GM12878 (cell line): Measurements from ENCODE around the gene AKNA. TPM values are rescaled to one million over a fixed set of nuclear protein-coding genes. Genes with fewer than 3 reads are reported as not detected.

ENCODE experiments used
- ATAC-seq: fragments of 200-7000 bp; cut with Tn5 transposase; 3 replicates; pipeline ENCODE4 v1.9.1; 2020; ENCODE audit warnings: mild to moderate bottlenecking, moderate library complexity
- BruUV-seq: library from RNA; stranded (reverse); fragments of 400-500 nt; replicated peaks from 2 replicates; lab custom pipeline; 2021; lab: Mats Ljungman, UMichigan
- CTCF ChIA-PET: fragments of 300-600 bp; sonication (Branson Sonifier 250); formaldehyde crosslinking; extraction: SDS; loops from one replicate; lab custom pipeline; 2021; ENCODE audit warnings: inconsistent platforms; lab: Yijun Ruan, JAX
- POLR2A ChIA-PET: fragments of 350-600 bp; formaldehyde crosslinking; extraction: SDS; loops from one replicate; lab custom pipeline; 2021; ENCODE audit warnings: inconsistent platforms; lab: Charles Lee
- RAD21 ChIA-PET: fragments of 300-600 bp; sonication (Branson Sonifier 250); formaldehyde crosslinking; loops from one replicate; lab custom pipeline; 2023; ENCODE audit warnings: antibody characterized with exemption; ENCODE audit not compliant: unreplicated experiment; lab: Charles Lee
- SMC1A ChIA-PET: fragments of 300-600 bp; sonication (Branson Sonifier 250); formaldehyde crosslinking; loops from one replicate; lab custom pipeline; 2023; ENCODE audit not compliant: unreplicated experiment, uncharacterized antibody; lab: Charles Lee
- DNase-seq: peaks from one replicate; pipeline ENCODE4 v3.0.0-alpha.2; 2011; ENCODE audit warnings: low read depth, low spot score
- FAIRE-seq: peaks from 3 replicates; lab custom pipeline; 2011; peaks lifted over from hg19 to GRCh38; lab: Jason Lieb, UNC
- H2AFZ ChIP-seq: 2 replicates; pipeline ENCODE4 v1.6.0; 2011; ENCODE audit warnings: low read depth, low read length, control low read depth; ENCODE audit not compliant: control insufficient read depth
- H3K27ac ChIP-seq: 2 replicates; pipeline ENCODE4 v1.5.1; 2011; ENCODE audit warnings: control low read depth; ENCODE audit not compliant: control insufficient read depth, insufficient read depth
- H3K27me3 ChIP-seq, 2 experiments: replicated peaks in 1 of 2; 2 replicates each; pipeline versions ENCODE4 v1.6.0 to v1.6.1; 2011; ENCODE audit warnings: low read length in 1 of 2; ENCODE audit not compliant: control insufficient read depth in 2 of 2, insufficient read depth in 2 of 2
- H3K36me3 ChIP-seq, 2 experiments: 2 replicates each; pipeline ENCODE4 v1.5.1; 2011; ENCODE audit warnings: low read length in 1 of 2; ENCODE audit not compliant: control insufficient read depth in 2 of 2, insufficient read depth in 2 of 2
- H3K4me1 ChIP-seq: 2 replicates; pipeline ENCODE4 v1.6.1; 2011; ENCODE audit warnings: mild to moderate bottlenecking, low read length, moderate library complexity, mixed read lengths; ENCODE audit not compliant: control insufficient read depth, insufficient read depth
- H3K4me2 ChIP-seq: 2 replicates; pipeline ENCODE4 v1.6.0; 2011; ENCODE audit warnings: control low read depth; ENCODE audit not compliant: control insufficient read depth, insufficient read depth
- H3K4me3 ChIP-seq: fragments of 200-600 bp; sonication (generic); 2 replicates; pipeline ENCODE4 v1.5.1; 2016
- H3K79me2 ChIP-seq: 2 replicates; pipeline ENCODE4 v1.6.0; 2011; ENCODE audit warnings: low read length; ENCODE audit not compliant: control insufficient read depth, insufficient read depth
- H3K9ac ChIP-seq: 2 replicates; pipeline ENCODE4 v1.8.0; 2011; ENCODE audit warnings: low read length, control low read depth, mixed read lengths; ENCODE audit not compliant: control insufficient read depth, insufficient read depth
- H3K9me3 ChIP-seq: replicated peaks from 3 replicates; pipeline ENCODE4 v1.5.1; 2011; ENCODE audit warnings: mild to moderate bottlenecking, low read length; ENCODE audit not compliant: control insufficient read depth, insufficient read depth
- H4K20me1 ChIP-seq: 2 replicates; pipeline ENCODE4 v1.6.0; 2011; ENCODE audit not compliant: control insufficient read depth, insufficient read depth
- EZH2 ChIP-seq: IDR thresholded peaks from 2 replicates; pipeline ENCODE4 v1.6.1; 2012; ENCODE audit warnings: low read depth, mild to moderate bottlenecking, control low read depth, inconsistent platforms, low read length, borderline replicate concordance; ENCODE audit not compliant: control insufficient read depth
- FOS ChIP-seq: IDR thresholded peaks from 3 replicates; pipeline ENCODE4 v1.6.1; 2011; ENCODE audit warnings: borderline replicate concordance; ENCODE audit not compliant: insufficient read length; ENCODE audit errors: extremely low read depth
- GABPA ChIP-seq: IDR thresholded peaks from 2 replicates; pipeline ENCODE4 v1.6.1; 2014; ENCODE audit warnings: antibody characterized with exemption, low read depth, mild to moderate bottlenecking, inconsistent platforms
- MEF2A ChIP-seq: IDR thresholded peaks from 2 replicates; pipeline ENCODE4 v1.6.1; 2011; ENCODE audit warnings: low read depth, mild to moderate bottlenecking, low read length, moderate library complexity; ENCODE audit not compliant: insufficient read depth
- MYB ChIP-seq: fragments of 150-350 bp; IDR thresholded peaks from 2 replicates; pipeline ENCODE4 v1.6.1; 2014; ENCODE audit warnings: mild to moderate bottlenecking, low read depth, low read length, borderline replicate concordance
- NBN ChIP-seq: fragments of 450-650 bp; IDR thresholded peaks from 2 replicates; pipeline ENCODE4 v1.6.1; 2016
- SMC3 ChIP-seq: IDR thresholded peaks from 2 replicates; pipeline ENCODE4 v1.6.1; 2011; ENCODE audit warnings: low read length, improper control_type of control experiment, borderline replicate concordance
- SP1 ChIP-seq: IDR thresholded peaks from one replicate; pipeline ENCODE4 v1.6.1; 2011; ENCODE audit warnings: low read depth, low read length
- STAT1 ChIP-seq: fragments of 450-650 bp; conservative IDR thresholded peaks from 2 replicates; pipeline ENCODE4 v1.6.1; 2014; ENCODE audit warnings: antibody characterized with exemption, mild to moderate bottlenecking
- ZNF24 ChIP-seq: fragments of 450-650 bp; IDR thresholded peaks from 2 replicates; pipeline ENCODE4 v1.6.1; 2017; ENCODE audit warnings: antibody characterized with exemption, mild to moderate bottlenecking
- ZSCAN29 ChIP-seq: fragments of 450-650 bp; IDR thresholded peaks from 2 replicates; pipeline ENCODE4 v1.6.1; 2017; ENCODE audit warnings: mild to moderate bottlenecking, moderate library complexity
- WGBS: methylation state at CpG from one replicate; pipeline ENCODE4 v1.1.6; 2016; ENCODE audit warnings: low lambda C conversion rate; ENCODE audit not compliant: insufficient replicate concordance, insufficient coverage; ENCODE audit errors: missing lambda C conversion rate; 5-methylcytosine and 5-hydroxymethylcytosine counted together
- in situ Hi-C: fragments of 300-500 bp; cut with MboI; formaldehyde crosslinking; loops from 9 replicates; pipeline ENCODE4 v1.14.3; 2018; ENCODE audit warnings: mixed read lengths
- intact Hi-C: fragments of 100-400 bp; cut with micrococcal nuclease; formaldehyde crosslinking; loops from one replicate; pipeline ENCODE4 v1.14.2; 2022; ENCODE audit not compliant: unreplicated experiment
- polyA plus RNA-seq, 11 experiments: library from polyadenylated mRNA; depleted of rRNA in 4 of 11; unstranded in 6 of 11; stranded (reverse) in 5 of 11; fragments of >200 nt; fragmentation: Nextera tagmentation in 4 of 11; fragmentation: Illumina TruSeq in 1 of 11; extraction: Ambion mirVana in 4 of 11; extraction: Trizol in 1 of 11; gene quantifications; 1 replicate in 1 of 11; 2 replicates in 10 of 11; pipeline versions ENCODE4 v1.2.1 to v1.2.3, GENCODE V29; 2011 to 2016; ENCODE audit warnings: inconsistent platforms in 2 of 11, missing spikeins in 2 of 11, low read depth in 1 of 11
- total RNA-seq, 4 experiments: library from RNA; depleted of rRNA in 3 of 4; stranded (reverse); fragments of >200 nt in 3 of 4; fragmentation: Illumina TruSeq in 1 of 4; extraction: Trizol in 1 of 4; gene quantifications; 2 replicates each; pipeline versions ENCODE4 v1.2.1 to v1.2.3, GENCODE V29; 2013 to 2021
- TF ChIP-seq, protein P1 (sequence below): fragments of 450-650 bp; IDR thresholded peaks from 2 replicates; pipeline ENCODE4 v1.6.1; 2017; ENCODE audit warnings: mild to moderate bottlenecking, moderate library complexity
- TF ChIP-seq, protein P2 (sequence below): fragments of 450-650 bp; formaldehyde crosslinking; IDR thresholded peaks from 2 replicates; pipeline ENCODE4 v1.5.0; 2022; ENCODE audit warnings: mild to moderate bottlenecking, missing genetic modification characterization
- TF ChIP-seq, protein P3 (sequence below), 3 experiments: IDR thresholded peaks in 2 of 3; conservative IDR thresholded peaks in 1 of 3; 2 replicates each; pipeline ENCODE4 v1.5.1; 2011; ENCODE audit warnings: low read depth in 3 of 3, low read length in 3 of 3, mild to moderate bottlenecking in 3 of 3, control low read depth in 2 of 3, moderate library complexity in 2 of 3, inconsistent platforms in 1 of 3, mixed read lengths in 1 of 3; ENCODE audit not compliant: control insufficient read depth in 2 of 3, insufficient read depth in 1 of 3; ENCODE audit errors: extremely low read depth in 1 of 3

AKNA gene
- total and polyA plus RNA-seq, 10 of the 15 experiments (the other 5 are each of a cell fraction or from before 2014, with no cell fraction given) = 1.6 to 132 (median 35.3) TPM

DNA sequence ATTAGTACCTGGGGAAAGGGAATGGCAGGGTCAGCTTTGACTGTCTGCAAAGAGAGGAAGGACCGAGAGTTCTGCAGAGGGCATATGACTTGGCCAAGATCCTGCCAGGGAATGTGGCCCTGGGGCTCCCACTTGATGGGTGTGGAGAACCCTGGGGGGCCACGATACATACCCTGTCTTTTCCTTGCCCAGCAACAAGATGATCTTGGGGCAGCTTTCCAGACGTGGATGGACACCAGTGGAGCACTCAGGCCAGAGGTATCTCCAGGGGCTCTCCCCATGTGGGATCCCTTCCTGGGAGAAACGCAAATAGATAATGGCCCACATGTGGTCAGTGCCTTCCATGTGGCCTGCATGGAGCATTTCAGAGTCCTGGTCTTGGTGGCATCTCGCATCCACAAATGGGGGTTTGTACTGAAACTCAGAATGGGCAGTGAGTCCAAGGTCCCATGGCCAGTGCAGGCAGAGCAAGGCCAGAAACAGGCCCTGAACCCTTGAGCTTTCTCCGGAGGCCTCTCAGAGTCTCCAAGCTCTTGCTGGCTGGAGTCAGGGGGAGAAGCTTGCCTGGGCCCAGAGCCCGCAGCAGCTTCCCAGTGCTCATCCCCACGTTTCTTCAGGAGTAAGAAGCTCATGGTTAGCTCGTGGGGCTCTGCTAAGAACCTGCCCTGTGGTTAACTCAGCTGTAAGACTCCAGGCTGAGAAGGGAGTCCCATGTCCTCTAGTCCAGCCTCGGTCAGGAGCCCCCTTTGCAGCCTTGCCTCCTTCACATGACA is 83.2 kb downstream of the AKNA start:
- BruUV-seq = no TSS peak
- Histone ChIP-seq H3K36me3 (no peaks in the 10 kb centered on the region), H3K4me2 (no peak overlapping the region), H3K27me3 (peaks cover 0 to 8% of the 10 kb centered on the region in 2 experiments; a peak in 2 of 4 replicates), H3K9ac (no peak overlapping the region), H3K79me2 (no peaks in the 10 kb centered on the region), H2AFZ (no peak overlapping the region), H3K4me3 (no peak overlapping the region), H4K20me1 (0 out of 2 replicates have a peak, but pooled peaks cover 3% of the 10 kb centered on the region), H3K4me1 (no peaks in the 10 kb centered on the region), H3K27ac (no peak overlapping the region), H3K9me3 (no peaks in the 10 kb centered on the region)
- 10% methylated on average over 10 of the region's 10 CpGs for WGBS
- ATAC-seq (no peak), DNase-seq (no peak), FAIRE-seq (no peak)
- RAD21 ChIA-PET = interaction anchor here (0.6 to 1.1 kb wide), 2 partner anchors 12 to 859 kb away, joined by 3 read pairs; no protein-coding TSS in a partner anchor
- in situ Hi-C loops = no loop called here
- SMC1A ChIA-PET = interaction anchor here (0.6 kb wide), 1 partner anchor 198 kb away, joined by 3 read pairs; no protein-coding TSS in a partner anchor
- intact Hi-C loops = no loop called here
- CTCF ChIA-PET = interaction anchor here (0.6 kb wide), 1 partner anchor 996 kb away, joined by 4 read pairs; no protein-coding TSS in a partner anchor
- POLR2A ChIA-PET = no interaction called here
- TF ChIP-seq SMC3 (no peak), MEF2A (no peak), MYB (no peak), ZSCAN29 (no peak), SP1 (no peak), ZNF24 (no peak), FOS (no peak), EZH2 (no peak), STAT1 (no peak), NBN (no peak), GABPA (no peak)
- TF ChIP-seq, protein P1, sequence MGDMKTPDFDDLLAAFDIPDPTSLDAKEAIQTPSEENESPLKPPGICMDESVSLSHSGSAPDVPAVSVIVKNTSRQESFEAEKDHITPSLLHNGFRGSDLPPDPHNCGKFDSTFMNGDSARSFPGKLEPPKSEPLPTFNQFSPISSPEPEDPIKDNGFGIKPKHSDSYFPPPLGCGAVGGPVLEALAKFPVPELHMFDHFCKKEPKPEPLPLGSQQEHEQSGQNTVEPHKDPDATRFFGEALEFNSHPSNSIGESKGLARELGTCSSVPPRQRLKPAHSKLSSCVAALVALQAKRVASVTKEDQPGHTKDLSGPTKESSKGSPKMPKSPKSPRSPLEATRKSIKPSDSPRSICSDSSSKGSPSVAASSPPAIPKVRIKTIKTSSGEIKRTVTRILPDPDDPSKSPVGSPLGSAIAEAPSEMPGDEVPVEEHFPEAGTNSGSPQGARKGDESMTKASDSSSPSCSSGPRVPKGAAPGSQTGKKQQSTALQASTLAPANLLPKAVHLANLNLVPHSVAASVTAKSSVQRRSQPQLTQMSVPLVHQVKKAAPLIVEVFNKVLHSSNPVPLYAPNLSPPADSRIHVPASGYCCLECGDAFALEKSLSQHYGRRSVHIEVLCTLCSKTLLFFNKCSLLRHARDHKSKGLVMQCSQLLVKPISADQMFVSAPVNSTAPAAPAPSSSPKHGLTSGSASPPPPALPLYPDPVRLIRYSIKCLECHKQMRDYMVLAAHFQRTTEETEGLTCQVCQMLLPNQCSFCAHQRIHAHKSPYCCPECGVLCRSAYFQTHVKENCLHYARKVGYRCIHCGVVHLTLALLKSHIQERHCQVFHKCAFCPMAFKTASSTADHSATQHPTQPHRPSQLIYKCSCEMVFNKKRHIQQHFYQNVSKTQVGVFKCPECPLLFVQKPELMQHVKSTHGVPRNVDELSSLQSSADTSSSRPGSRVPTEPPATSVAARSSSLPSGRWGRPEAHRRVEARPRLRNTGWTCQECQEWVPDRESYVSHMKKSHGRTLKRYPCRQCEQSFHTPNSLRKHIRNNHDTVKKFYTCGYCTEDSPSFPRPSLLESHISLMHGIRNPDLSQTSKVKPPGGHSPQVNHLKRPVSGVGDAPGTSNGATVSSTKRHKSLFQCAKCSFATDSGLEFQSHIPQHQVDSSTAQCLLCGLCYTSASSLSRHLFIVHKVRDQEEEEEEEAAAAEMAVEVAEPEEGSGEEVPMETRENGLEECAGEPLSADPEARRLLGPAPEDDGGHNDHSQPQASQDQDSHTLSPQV = no peak
- TF ChIP-seq, protein P2, sequence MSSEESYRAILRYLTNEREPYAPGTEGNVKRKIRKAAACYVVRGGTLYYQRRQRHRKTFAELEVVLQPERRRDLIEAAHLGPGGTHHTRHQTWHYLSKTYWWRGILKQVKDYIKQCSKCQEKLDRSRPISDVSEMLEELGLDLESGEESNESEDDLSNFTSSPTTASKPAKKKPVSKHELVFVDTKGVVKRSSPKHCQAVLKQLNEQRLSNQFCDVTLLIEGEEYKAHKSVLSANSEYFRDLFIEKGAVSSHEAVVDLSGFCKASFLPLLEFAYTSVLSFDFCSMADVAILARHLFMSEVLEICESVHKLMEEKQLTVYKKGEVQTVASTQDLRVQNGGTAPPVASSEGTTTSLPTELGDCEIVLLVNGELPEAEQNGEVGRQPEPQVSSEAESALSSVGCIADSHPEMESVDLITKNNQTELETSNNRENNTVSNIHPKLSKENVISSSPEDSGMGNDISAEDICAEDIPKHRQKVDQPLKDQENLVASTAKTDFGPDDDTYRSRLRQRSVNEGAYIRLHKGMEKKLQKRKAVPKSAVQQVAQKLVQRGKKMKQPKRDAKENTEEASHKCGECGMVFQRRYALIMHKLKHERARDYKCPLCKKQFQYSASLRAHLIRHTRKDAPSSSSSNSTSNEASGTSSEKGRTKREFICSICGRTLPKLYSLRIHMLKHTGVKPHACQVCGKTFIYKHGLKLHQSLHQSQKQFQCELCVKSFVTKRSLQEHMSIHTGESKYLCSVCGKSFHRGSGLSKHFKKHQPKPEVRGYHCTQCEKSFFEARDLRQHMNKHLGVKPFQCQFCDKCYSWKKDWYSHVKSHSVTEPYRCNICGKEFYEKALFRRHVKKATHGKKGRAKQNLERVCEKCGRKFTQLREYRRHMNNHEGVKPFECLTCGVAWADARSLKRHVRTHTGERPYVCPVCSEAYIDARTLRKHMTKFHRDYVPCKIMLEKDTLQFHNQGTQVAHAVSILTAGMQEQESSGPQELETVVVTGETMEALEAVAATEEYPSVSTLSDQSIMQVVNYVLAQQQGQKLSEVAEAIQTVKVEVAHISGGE (CRISPR knock-in tag) = no peak
- TF ChIP-seq, protein P3, sequence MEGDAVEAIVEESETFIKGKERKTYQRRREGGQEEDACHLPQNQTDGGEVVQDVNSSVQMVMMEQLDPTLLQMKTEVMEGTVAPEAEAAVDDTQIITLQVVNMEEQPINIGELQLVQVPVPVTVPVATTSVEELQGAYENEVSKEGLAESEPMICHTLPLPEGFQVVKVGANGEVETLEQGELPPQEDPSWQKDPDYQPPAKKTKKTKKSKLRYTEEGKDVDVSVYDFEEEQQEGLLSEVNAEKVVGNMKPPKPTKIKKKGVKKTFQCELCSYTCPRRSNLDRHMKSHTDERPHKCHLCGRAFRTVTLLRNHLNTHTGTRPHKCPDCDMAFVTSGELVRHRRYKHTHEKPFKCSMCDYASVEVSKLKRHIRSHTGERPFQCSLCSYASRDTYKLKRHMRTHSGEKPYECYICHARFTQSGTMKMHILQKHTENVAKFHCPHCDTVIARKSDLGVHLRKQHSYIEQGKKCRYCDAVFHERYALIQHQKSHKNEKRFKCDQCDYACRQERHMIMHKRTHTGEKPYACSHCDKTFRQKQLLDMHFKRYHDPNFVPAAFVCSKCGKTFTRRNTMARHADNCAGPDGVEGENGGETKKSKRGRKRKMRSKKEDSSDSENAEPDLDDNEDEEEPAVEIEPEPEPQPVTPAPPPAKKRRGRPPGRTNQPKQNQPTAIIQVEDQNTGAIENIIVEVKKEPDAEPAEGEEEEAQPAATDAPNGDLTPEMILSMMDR (IDR thresholded peaks at IDR 0.05 in 2 of 3, conservative IDR thresholded peaks at IDR 0.05 in 1 of 3; ENCODE audit: control insufficient read depth in 2 of 3, extremely low read depth in 1 of 3, insufficient read depth in 1 of 3, low read depth in 3 of 3, low read length in 3 of 3) = no peak
